DMS 273 treated with DMSO at 0.1 percent for 48 hours (cell line): ENCODE results near the gene ZNF680.
"Not testable (repeated sequence)": the region's sequence is repeated elsewhere in the genome, so short reads cannot be mapped to it uniquely, and the experiment has no call there.

ENCODE experiments used
- DNase-seq: peaks from one replicate; lab custom pipeline; 2025; lab: John Stamatoyannopoulos, UW

ZNF680 gene

GRCh38 chr7:64555046-64555445 lies 7.8 kb downstream of the ZNF680 start:
- no peak for DNase-seq

- DNase-seq, result not testable (repeated sequence)
These were observed 8.7 kb downstream of the ZNF680 start for GRCh38 chr7:64554188-64554587.

DNA sequence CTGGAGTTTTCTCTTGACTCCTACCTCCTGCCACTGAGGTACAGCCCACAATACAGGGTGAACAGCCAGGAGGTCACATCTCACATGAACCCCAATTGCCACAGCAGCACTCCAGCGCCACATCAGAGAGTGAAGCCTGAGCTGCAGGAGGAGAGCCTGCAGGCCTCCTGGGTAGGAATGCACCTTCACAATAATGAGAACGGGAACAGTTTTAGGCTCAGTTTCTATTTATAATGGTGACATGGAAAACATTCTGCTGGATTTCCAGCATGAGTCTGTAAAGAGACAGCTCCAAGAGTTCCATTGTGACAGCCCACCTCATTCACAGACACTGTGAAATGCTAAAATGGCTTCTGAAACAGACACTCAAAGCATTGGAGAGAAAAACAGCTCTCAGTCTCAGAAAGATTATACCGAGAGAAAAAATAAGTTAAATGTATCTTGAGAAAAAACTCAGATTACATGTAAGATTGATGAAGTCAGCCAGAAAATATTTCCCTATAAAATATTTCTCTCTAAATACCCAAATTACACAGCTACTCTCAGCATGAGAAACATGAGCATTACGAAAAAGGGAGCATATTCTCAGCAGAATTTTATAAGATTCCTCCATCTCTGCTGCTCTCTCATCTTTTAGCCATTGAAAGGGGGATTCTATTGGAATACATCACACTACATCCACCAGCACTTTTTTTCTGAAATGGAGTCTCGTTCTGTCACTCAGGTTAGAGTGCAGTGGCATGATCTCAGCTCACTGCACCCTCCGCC lies 11.3 kb downstream of the ZNF680 start:
- no peak for DNase-seq

DNA sequence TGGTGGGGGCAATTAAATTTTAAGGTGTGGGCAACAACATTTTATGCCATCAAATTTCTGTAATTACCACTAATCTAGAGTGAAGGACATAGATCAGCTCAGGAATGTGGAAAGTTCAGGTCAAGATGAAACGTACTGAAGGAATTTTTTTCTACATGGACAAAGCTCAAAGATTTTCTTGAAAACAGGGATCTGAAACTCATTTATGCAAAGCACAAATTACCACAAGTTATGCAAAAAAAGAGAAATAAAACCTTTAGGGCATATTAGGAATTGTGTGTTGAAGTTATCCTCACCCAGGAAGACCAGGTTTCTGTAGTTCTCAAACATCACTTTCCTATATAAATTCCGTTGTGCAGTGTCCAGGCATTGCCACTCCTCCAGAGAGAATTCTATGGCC lies 18.9 kb downstream of the ZNF680 start:
- no peak for DNase-seq

GRCh38 chr7:64541438-64542359 lies 21.2 kb downstream of the ZNF680 start:
- DNase-seq, result no peak

- no peak for DNase-seq
These were observed 29.1 kb downstream of the ZNF680 start for GRCh38 chr7:64533756-64534155.

GRCh38 chr7:64528770-64529169 lies 34.1 kb downstream of the ZNF680 start:
- DNase-seq, result no peak

DNA sequence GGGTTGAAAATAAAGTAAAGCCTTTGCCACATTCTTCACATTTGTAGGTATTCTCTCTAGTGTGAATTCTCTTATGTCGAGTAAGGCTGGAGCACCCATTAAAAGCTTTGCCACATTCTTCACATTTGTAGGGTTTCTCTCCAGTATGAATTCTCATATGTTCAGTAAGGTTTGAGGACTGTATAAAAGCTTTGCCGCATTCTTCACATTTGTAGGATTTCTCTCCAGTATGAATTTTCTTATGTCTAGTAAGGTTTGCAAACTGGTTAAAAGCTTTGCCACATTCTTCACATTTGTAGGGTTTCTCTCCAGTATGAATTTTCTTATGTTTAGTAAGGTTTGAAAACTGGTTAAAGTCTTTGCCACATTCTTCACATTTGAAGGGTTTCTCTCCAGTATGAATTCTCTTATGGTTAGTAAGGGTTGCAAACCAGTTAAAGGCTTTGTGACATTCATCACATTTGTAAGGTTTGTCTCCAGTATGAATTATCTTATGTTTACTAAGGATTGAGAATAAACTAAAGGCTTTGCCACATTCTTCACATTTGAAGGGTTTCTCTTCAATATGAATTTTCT lies 41.4 kb downstream of the ZNF680 start:
- no peak for DNase-seq

- DNase-seq, result no peak
These were observed 46.4 kb downstream of the ZNF680 start for GRCh38 chr7:64516451-64516850.

GRCh38 chr7:64515781-64516180 lies 47.1 kb downstream of the ZNF680 start:
- peak; percentile 33 for DNase-seq

DNA sequence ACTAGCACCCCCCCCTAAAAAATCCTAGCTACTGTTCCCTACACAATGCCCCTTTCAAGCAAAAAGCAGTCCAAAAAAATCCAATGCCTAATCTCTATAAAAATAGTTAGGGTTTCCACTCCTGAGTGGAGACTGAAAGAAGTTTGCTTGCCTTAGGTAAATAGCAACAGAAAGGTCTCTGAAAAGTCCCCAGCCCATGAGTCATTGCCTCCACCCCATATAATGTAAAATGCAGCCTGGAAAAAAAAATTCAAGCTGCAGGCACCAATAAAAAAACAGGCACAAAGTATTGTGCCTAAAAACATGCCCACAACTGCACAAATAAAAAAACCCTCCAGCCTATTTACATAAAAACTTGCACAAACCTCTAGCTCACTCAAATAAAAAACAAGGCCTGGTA lies 47.5 kb downstream of the ZNF680 start:
- no peak for DNase-seq

- no peak for DNase-seq
These were observed 53.3 kb downstream of the ZNF680 start for GRCh38 chr7:64509583-64509982.

- DNase-seq, result peak; percentile 15
These were observed 58.2 kb downstream of the ZNF680 start for GRCh38 chr7:64504581-64505120.

DNA sequence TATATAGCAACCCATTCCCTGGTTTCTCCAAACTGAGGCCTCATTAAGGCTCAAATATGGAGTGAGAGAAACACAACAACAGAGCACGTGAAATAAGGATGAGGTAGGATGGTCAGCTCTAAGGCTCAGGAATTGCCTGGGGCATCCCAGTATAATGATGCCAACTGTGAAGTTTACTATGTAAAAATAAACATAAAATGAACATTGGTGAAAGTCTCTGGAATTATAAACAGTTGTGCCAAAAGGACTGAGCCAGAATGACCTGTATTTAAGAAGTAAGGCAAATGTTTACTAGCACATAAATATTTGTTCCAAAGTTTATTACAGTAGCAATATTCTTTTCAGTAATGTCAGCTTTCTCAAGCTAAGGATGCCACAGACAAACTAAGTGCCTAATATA lies 64.6 kb downstream of the ZNF680 start:
- DNase-seq, result no peak

DNA sequence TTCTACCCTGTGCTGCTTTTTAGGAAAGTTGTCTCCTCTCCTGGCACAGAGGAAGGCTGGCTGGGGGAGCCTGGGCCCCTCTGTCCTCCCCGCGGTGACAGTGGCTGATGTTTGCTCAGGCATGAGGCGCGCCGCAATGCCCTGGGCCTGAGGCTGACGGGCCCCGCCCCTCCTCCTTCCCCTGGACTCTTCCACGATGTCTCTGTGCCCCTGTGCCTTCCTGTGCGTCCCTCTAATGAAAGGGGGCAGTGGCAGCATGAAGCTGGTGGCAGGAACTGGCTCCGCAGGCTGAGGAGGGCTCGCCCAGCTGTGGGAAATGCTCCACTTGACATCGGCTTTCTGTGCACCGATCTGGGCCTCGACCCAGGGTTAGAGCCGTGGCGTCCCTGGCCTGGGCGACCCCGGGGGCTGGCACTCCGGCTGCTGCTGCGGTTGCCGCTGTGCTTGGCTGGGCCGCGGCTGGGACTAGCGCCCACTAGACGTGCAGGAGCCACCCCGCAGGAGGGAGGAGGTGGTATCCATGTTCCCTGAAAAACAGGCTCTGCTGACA lies 67.9 kb downstream of the ZNF680 start:
- DNase-seq, result no peak

GRCh38 chr7:64485623-64486022 lies 77.2 kb downstream of the ZNF680 start:
- no peak for DNase-seq
